Mesodermal cell (in vitro differentiated cells): Measurements from ENCODE around the gene TSKU.

Experiments used
- H3K27ac ChIP-seq: 2 replicates; pipeline ENCODE4 v1.7.0; 2013; ENCODE audit warnings: mild to moderate bottlenecking, low read depth, low read length, moderate library complexity; ENCODE audit not compliant: severe bottlenecking
- H3K36me3 ChIP-seq: 2 replicates; pipeline ENCODE4 v1.7.1; 2013; ENCODE audit warnings: mild to moderate bottlenecking, low read length, moderate library complexity; ENCODE audit not compliant: control insufficient read depth, insufficient read depth
- H3K4me1 ChIP-seq: one replicate; pipeline ENCODE4 v1.7.1; 2013; ENCODE audit warnings: mild to moderate bottlenecking, low read length; ENCODE audit not compliant: insufficient read depth, control insufficient read depth, poor library complexity, severe bottlenecking
- H3K4me3 ChIP-seq: 2 replicates; pipeline ENCODE4 v1.7.0; 2013; ENCODE audit warnings: low read length, control low read depth, mild to moderate bottlenecking; ENCODE audit not compliant: insufficient read depth, poor library complexity, severe bottlenecking; ENCODE audit errors: extremely low read depth
- H3K9me3 ChIP-seq: 2 replicates; pipeline ENCODE4 v1.7.1; 2013; ENCODE audit warnings: mild to moderate bottlenecking, low read length, moderate library complexity; ENCODE audit not compliant: control insufficient read depth
- WGBS, 2 experiments: methylation state at CpG; one replicate each; pipeline ENCODE4 v1.1.5; 2013; ENCODE audit warnings: missing lambda C conversion rate in 2 of 2; ENCODE audit not compliant: insufficient coverage in 2 of 2; 5-methylcytosine and 5-hydroxymethylcytosine counted together

The TSKU gene

DNA sequence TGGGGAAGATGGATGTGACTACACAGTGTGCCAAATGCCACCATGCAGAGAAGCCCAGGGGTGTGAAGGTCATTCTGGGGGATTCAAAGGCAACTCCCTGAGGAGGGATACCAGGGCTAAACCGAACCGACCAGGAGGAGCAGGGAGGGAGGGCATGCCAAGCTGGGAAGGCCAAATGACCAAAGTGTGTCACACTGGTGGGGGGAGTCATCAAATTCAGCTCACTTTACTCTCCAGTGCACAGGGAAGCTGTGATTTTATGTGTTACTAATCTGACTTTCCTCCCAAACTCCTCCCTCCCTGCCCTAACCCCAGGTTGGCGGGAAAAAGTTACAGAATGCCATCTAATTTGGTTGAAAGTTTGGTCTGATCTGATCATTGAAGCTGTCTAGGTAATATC is 29.7 kb upstream of the TSKU start:
- Histone ChIP-seq H3K27ac (no peak overlapping the region), H3K4me3 (no peak overlapping the region), H3K9me3 (no peaks in the 10 kb centered on the region), H3K36me3 (no peaks in the 10 kb centered on the region), H3K4me1 (peaks cover 4% of the 10 kb centered on the region)
- WGBS, 2 experiments: 80% methylated on average over 2 of the region's 3 CpGs; no CpG with 5 or more reads in 1 of the 2 experiments

- H3K4me3 ChIP-seq: no peak overlapping the region
- no peak overlapping the region for H3K27ac ChIP-seq
- H3K4me1 ChIP-seq: peaks cover 4% of the 10 kb centered on the region
- H3K36me3 ChIP-seq: no peaks in the 10 kb centered on the region
- 88 to 93% methylated on average over 8 to 10 of the region's 10 CpGs for WGBS, 2 experiments
- H3K9me3 ChIP-seq: no peaks in the 10 kb centered on the region
These were observed 29.2 kb upstream of the TSKU start for GRCh38 chr11:76753950-76754349.

- Histone ChIP-seq H3K4me3 (no peak overlapping the region), H3K36me3 (no peaks in the 10 kb centered on the region), H3K9me3 (no peaks in the 10 kb centered on the region), H3K4me1 (peaks cover 4% of the 10 kb centered on the region), H3K27ac (no peak overlapping the region)
- 95 to 98% methylated on average over 6 of the region's 6 CpGs for WGBS, 2 experiments
These were observed 26.8 kb upstream of the TSKU start for GRCh38 chr11:76756341-76756741.

- Histone ChIP-seq H3K9me3 (no peaks in the 10 kb centered on the region), H3K4me3 (no peak overlapping the region), H3K27ac (no peak overlapping the region), H3K4me1 (peaks cover 4% of the 10 kb centered on the region), H3K36me3 (no peaks in the 10 kb centered on the region)
- WGBS, 2 experiments: 96 to 97% methylated on average over 9 of the region's 9 CpGs
These were observed 24.8 kb upstream of the TSKU start for GRCh38 chr11:76758311-76758710.

DNA sequence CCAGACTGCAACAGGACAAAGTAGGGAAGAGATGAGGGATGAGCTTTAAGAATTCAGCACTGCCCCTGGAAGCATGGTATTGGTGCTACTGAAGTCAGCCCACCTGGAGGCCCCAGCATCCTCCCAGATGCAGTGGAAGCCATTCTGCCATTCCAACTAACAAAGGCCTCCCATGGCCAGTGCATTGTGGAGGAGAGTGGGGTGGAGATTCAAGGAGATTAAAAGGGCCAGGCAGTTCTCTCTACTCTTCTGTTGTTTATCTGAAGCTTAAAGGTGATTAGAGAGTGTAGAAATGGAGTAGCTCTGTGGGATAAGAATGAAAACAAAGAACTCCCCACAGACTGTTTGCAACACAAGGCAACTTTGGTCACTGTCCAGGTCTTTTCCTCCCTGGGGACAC is 24.1 kb upstream of the TSKU start:
- H3K36me3 ChIP-seq: no peaks in the 10 kb centered on the region
- H3K4me1 ChIP-seq: peaks cover 12% of the 10 kb centered on the region
- no peak overlapping the region for H3K4me3 ChIP-seq
- no peaks in the 10 kb centered on the region for H3K9me3 ChIP-seq
- H3K27ac ChIP-seq: no peak overlapping the region

GRCh38 chr11:76759517-76759916 is 23.6 kb upstream of the TSKU start:
- WGBS, 2 experiments: 80 to 100% methylated on average over 1 of the region's 2 CpGs
- Histone ChIP-seq H3K4me1 (peaks cover 15% of the 10 kb centered on the region), H3K27ac (no peak overlapping the region), H3K36me3 (no peaks in the 10 kb centered on the region), H3K4me3 (no peak overlapping the region), H3K9me3 (no peaks in the 10 kb centered on the region)

- 77 to 90% methylated on average over 2 to 4 of the region's 4 CpGs for WGBS, 2 experiments
- H3K36me3 ChIP-seq: no peaks in the 10 kb centered on the region
- H3K4me3 ChIP-seq: no peak overlapping the region
- H3K9me3 ChIP-seq: no peaks in the 10 kb centered on the region
- no peak overlapping the region for H3K27ac ChIP-seq
- peaks cover 15% of the 10 kb centered on the region for H3K4me1 ChIP-seq
These were observed 22.9 kb upstream of the TSKU start for GRCh38 chr11:76760236-76760635.

DNA sequence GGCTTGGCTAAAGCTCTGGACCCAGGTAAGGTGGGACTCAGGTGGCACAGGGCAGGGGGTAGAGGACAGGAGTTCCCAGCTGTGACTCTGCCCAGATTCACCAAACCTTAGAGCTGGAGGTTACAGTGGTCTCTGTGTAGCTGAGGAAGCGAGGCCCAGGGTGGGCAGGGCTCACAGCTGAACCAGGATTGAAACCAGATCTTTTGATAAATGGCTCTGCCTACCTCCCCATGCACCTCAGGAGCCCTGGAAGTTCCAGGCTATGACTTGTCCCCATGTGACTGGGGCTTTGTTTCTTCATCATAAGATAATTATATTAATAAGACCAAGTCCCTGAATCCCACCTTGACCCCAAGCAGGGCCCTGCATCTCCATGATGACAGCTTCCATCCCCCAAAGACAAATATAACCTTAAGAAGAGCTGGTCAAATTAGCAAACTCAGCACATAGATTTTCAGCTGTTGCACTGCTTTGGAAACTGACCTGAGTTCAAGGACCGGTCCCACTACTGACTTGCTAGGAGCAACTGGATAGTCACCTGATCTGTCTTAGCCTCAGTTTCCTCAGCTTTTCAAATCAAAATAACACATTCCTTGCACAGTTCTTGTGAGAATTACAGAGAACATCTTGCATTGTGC is 21.3 kb upstream of the TSKU start:
- WGBS, 2 experiments: 88 to 92% methylated on average over 2 of the region's 2 CpGs

GRCh38 chr11:76762356-76762752 is 20.8 kb upstream of the TSKU start:
- H3K4me1 ChIP-seq: peaks cover 15% of the 10 kb centered on the region
- WGBS, 2 experiments: 80 to 100% methylated on average over 1 of the region's 5 CpGs
- H3K36me3 ChIP-seq: no peaks in the 10 kb centered on the region
- H3K4me3 ChIP-seq: no peak overlapping the region
- H3K9me3 ChIP-seq: no peaks in the 10 kb centered on the region
- no peak overlapping the region for H3K27ac ChIP-seq

More for the DNA sequence above, 21.3 kb upstream of the TSKU start:
- Histone ChIP-seq H3K27ac (no peak overlapping the region), H3K4me3 (no peak overlapping the region), H3K36me3 (no peaks in the 10 kb centered on the region), H3K4me1 (peaks cover 15% of the 10 kb centered on the region), H3K9me3 (no peaks in the 10 kb centered on the region)

DNA sequence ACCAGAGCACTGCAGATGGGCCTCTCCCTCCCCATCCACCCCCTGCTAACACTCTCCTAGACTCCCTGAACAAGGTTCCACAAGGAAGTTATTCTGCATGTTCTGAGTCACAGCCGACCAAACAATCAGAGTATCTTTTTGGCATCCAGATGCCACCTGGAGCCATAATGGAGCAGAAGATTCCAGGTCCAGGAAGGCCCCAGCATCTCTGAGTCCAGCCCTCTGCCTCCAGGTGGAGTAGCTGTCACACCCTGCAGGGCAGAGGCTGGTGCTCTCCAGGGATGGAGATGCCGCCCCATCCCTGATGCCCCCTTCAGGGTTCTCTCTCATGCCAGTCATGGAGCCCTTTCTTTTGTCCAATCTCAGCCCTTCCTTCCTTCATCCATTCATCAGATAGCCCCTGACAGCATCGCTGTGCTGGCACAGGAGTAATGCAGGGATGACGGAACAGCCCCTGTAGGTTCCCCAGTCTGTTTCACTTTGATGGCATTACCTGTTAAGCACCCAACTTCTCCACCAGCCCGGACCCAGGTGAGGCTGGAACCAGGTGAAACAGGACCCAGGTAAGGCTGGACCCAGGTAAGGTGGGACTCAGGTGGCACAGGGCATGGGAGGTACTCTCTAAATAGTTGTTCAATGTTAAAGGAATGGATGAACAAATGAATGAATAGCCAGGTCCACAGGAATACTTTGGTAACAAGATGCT is 20.1 kb upstream of the TSKU start:
- no peak overlapping the region for H3K4me3 ChIP-seq
- no peaks in the 10 kb centered on the region for H3K9me3 ChIP-seq
- H3K4me1 ChIP-seq: peaks cover 20% of the 10 kb centered on the region
- H3K27ac ChIP-seq: no peak overlapping the region
- WGBS, 2 experiments: 87 to 92% methylated on average over 4 of the region's 5 CpGs
- H3K36me3 ChIP-seq: no peaks in the 10 kb centered on the region
